Nephron progenitor cell (in vitro differentiated cells): ENCODE measurements around the gene ZNF814.

ENCODE experiments used
- DNase-seq: peaks from one replicate; pipeline ENCODE4 v3.0.0; 2021
- H3K27ac Mint-ChIP-seq: 2 replicates; pipeline ENCODE4 v1.8.0; 2021; ENCODE audit warnings: mild to moderate bottlenecking, moderate library complexity, mixed read lengths
- H3K27me3 Mint-ChIP-seq: 2 replicates; pipeline ENCODE4 v1.8.0; 2021; ENCODE audit warnings: mild to moderate bottlenecking, low read depth, mixed read lengths; ENCODE audit not compliant: poor library complexity
- H3K36me3 Mint-ChIP-seq: 2 replicates; pipeline ENCODE4 v1.8.0; 2021; ENCODE audit warnings: low read depth, mixed read lengths
- H3K4me1 Mint-ChIP-seq: 2 replicates; pipeline ENCODE4 v1.8.0; 2021; ENCODE audit warnings: mixed read lengths
- H3K4me3 Mint-ChIP-seq: 2 replicates; pipeline ENCODE4 v1.8.0; 2021; ENCODE audit warnings: mild to moderate bottlenecking, moderate library complexity, mixed read lengths
- H3K9me3 Mint-ChIP-seq: 2 replicates; pipeline ENCODE4 v1.8.0; 2021; ENCODE audit warnings: mild to moderate bottlenecking, moderate library complexity, mixed read lengths
- TF ChIP-seq, protein P1 (sequence below): fragments of 200-600 bp; sonication (generic); IDR thresholded peaks from 2 replicates; pipeline ENCODE4 v1.5.0; 2021; ENCODE audit warnings: antibody characterized with exemption

The ZNF814 gene

GRCh38 chr19:57820599-57820998 is 68.2 kb downstream of the ZNF814 start:
- H3K27me3 Mint-ChIP-seq, result no peaks in the 10 kb centered on the region
- H3K4me3 Mint-ChIP-seq, result peak overlapping the region; percentile 94
- TF ChIP-seq, protein P1, sequence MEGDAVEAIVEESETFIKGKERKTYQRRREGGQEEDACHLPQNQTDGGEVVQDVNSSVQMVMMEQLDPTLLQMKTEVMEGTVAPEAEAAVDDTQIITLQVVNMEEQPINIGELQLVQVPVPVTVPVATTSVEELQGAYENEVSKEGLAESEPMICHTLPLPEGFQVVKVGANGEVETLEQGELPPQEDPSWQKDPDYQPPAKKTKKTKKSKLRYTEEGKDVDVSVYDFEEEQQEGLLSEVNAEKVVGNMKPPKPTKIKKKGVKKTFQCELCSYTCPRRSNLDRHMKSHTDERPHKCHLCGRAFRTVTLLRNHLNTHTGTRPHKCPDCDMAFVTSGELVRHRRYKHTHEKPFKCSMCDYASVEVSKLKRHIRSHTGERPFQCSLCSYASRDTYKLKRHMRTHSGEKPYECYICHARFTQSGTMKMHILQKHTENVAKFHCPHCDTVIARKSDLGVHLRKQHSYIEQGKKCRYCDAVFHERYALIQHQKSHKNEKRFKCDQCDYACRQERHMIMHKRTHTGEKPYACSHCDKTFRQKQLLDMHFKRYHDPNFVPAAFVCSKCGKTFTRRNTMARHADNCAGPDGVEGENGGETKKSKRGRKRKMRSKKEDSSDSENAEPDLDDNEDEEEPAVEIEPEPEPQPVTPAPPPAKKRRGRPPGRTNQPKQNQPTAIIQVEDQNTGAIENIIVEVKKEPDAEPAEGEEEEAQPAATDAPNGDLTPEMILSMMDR, result no peak
- H3K4me1 Mint-ChIP-seq, result peaks cover 73% of the 10 kb centered on the region
- no peaks in the 10 kb centered on the region for H3K9me3 Mint-ChIP-seq
- no peak for DNase-seq
- H3K27ac Mint-ChIP-seq, result no peak overlapping the region
- H3K36me3 Mint-ChIP-seq, result peaks cover 31% of the 10 kb centered on the region

DNA sequence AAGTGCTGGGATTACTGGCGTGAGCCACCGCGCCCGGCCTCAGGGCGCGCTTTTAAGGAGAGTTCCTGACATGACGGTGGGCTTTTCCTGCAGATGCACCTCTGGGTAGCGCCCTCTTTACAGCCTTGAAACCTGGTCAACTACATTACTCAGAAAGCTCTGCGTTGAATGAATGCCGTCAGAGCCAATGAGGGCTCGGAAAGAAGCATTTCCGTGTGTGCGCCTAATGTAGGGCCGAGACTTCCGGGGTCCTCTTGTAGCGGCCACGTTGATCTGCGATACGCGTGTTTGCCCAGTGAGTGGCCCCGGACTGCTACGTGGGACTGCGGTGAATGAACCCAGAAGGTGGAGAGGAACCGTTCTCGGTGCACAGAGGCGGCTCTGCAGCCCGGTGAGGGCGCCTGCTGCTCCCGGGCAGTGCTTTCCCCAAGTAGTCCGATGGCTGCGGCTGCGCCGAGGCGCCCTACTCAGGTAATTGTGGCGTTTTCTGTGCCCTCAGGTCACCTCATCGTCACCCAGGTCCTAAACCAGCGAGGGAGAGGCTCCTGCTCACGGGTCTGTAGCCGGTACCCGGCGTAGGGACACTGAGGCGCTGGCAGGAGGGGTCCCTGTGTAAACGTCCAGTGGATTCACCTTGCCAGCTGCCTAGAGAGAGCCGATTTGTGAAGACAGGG is 69.2 kb downstream of the ZNF814 start:
- TF ChIP-seq, protein P1, result no peak
- peaks cover 3% of the 10 kb centered on the region for H3K27me3 Mint-ChIP-seq
- peak; percentile 68 for DNase-seq
- H3K36me3 Mint-ChIP-seq, result peaks cover 29% of the 10 kb centered on the region
- H3K4me3 Mint-ChIP-seq, result peak overlapping the region; percentile 94
- no peaks in the 10 kb centered on the region for H3K9me3 Mint-ChIP-seq
- peak overlapping the region; percentile 55 for H3K27ac Mint-ChIP-seq
- H3K4me1 Mint-ChIP-seq, result peaks cover 82% of the 10 kb centered on the region

DNA sequence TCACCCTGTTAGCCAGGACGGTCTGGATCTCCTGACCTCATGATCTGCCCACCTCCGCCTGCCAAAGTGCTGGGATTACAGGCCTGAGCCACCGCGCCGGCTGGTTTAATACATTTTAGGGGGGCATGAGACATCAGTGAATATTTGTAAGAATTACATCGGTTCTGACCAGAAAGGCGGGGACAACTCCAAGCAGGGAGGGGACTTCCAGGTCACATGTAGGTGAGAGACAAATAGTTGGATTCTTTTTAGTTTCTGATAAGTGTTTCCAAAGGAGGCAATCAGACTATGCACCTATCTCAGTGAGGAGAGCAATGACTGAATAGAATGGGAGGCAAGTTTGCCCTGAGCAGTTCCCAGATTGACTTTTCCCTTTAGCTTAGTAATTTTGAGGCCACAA is 70.5 kb downstream of the ZNF814 start:
- Mint-ChIP-seq H3K27ac (peak overlapping the region; percentile 72), H3K9me3 (no peaks in the 10 kb centered on the region), H3K36me3 (peaks cover 24% of the 10 kb centered on the region), H3K27me3 (peaks cover 3% of the 10 kb centered on the region), H3K4me3 (peak overlapping the region; percentile 94), H3K4me1 (peaks cover 82% of the 10 kb centered on the region)
- TF ChIP-seq, protein P1, result no peak
- DNase-seq, result no peak

DNA sequence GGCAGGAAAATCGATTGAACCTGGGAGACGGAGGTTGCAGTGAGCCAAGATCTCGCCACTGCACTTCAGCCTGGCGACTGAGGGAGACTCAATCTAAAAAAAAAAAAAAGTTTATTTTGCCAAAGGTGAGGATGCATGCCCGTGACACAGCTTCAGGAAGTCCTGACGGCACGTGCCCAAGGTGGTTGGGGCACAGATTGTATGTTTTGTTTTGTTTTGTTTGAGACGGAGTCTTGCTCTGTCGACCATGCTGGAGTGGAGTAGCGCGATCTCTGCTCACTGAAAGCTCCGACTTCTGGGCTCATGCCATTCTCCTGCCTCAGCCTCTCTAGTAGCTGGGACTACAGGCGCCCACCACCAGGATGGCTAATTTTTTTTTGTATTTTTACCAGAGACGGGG is 70.9 kb downstream of the ZNF814 start:
- Mint-ChIP-seq H3K27ac (peak overlapping the region; percentile 72), H3K27me3 (peaks cover 3% of the 10 kb centered on the region), H3K9me3 (no peaks in the 10 kb centered on the region), H3K4me3 (peak overlapping the region; percentile 94), H3K36me3 (peaks cover 22% of the 10 kb centered on the region), H3K4me1 (peaks cover 82% of the 10 kb centered on the region)
- TF ChIP-seq, protein P1, result no peak
- no peak for DNase-seq

GRCh38 chr19:57816652-57817051 is 72.2 kb downstream of the ZNF814 start:
- peaks cover 78% of the 10 kb centered on the region for H3K4me1 Mint-ChIP-seq
- H3K27me3 Mint-ChIP-seq, result peaks cover 3% of the 10 kb centered on the region
- H3K27ac Mint-ChIP-seq, result peak overlapping the region; percentile 13
- peaks cover 22% of the 10 kb centered on the region for H3K36me3 Mint-ChIP-seq
- no peak for DNase-seq
- no peaks in the 10 kb centered on the region for H3K9me3 Mint-ChIP-seq
- TF ChIP-seq, protein P1, result no peak
- no peak overlapping the region for H3K4me3 Mint-ChIP-seq
